RWPE1 (cell line): Measurements from ENCODE around the gene ACP2.

Source experiments
- CTCF ChIA-PET: fragments of 350-600 bp; sonication (Branson Sonifier 250); formaldehyde crosslinking; extraction: SDS; loops from one replicate; lab custom pipeline; 2021; lab: Yijun Ruan, JAX
- POLR2A ChIA-PET: fragments of 400-600 bp; formaldehyde crosslinking; extraction: SDS; loops from one replicate; lab custom pipeline; 2020; ENCODE audit warnings: antibody characterized with exemption; ENCODE audit not compliant: low non-redundant PET; lab: Yijun Ruan, JAX
- DNase-seq: peaks from one replicate; pipeline ENCODE4 v3.0.0; 2012; ENCODE audit warnings: low spot score
- H3K27ac ChIP-seq: fragments of 450-650 bp; 2 replicates; pipeline ENCODE4 v1.5.1; 2017
- CTCF ChIP-seq: fragments of 450-650 bp; conservative IDR thresholded peaks from 2 replicates; pipeline ENCODE4 v1.5.1; 2017; ENCODE audit warnings: low read depth, mild to moderate bottlenecking

The ACP2 gene

GRCh38 chr11:47257177-47257516 lies 8.5 kb upstream of the ACP2 start:
- no peak for DNase-seq
- H3K27ac ChIP-seq, result peak overlapping the region; percentile 79
- CTCF ChIA-PET, result interaction anchor here (0.9 kb wide), 1 partner anchor 97 kb away, joined by 3 read pairs; no protein-coding TSS in a partner anchor
- TF ChIP-seq CTCF, result no peak
- POLR2A ChIA-PET, result interaction anchor here (0.6 to 0.7 kb wide), 3 partner anchors 13 to 94 kb away, joined by 3 to 4 read pairs (median 4); no protein-coding TSS in a partner anchor

GRCh38 chr11:47256374-47256773 lies 7.8 kb upstream of the ACP2 start:
- ChIA-PET POLR2A (interaction anchor here (0.7 kb wide), 1 partner anchor 14 kb away, joined by 4 read pairs; no protein-coding TSS in a partner anchor), CTCF (no interaction called here)

GRCh38 chr11:47254386-47254785 lies 5.8 kb upstream of the ACP2 start:
- no peak for DNase-seq
- H3K27ac ChIP-seq, result peak overlapping the region; percentile 51
- TF ChIP-seq CTCF, result no peak
- ChIA-PET POLR2A (no interaction called here), CTCF (no interaction called here)

More at GRCh38 chr11:47256374-47256773, 7.8 kb upstream of the ACP2 start:
- no peak for TF ChIP-seq CTCF
- no peak overlapping the region; the same call in 1 of the 2 replicates for H3K27ac ChIP-seq
- DNase-seq, result no peak

DNA sequence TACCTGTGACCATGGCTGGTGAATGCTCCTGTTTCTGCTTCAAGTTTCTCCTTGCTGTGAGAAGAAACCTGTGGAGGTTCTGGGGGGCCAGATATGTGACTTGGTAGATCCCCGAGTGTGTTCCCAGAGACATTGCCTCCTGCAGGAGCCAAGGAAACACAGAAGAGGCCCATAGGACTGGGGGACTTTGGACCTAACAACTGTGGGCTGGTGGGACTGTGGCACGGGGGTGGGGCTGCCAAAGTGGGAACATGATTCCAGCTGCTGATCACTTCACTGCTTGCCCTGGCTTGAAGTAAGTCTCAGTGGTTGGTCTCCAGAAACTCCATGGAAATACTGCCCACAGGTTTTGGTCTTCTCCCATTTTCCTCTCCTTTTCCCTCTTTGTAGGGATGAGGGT lies 5.0 kb upstream of the ACP2 start:
- CTCF ChIA-PET, result no interaction called here
- POLR2A ChIA-PET, result no interaction called here

DNA sequence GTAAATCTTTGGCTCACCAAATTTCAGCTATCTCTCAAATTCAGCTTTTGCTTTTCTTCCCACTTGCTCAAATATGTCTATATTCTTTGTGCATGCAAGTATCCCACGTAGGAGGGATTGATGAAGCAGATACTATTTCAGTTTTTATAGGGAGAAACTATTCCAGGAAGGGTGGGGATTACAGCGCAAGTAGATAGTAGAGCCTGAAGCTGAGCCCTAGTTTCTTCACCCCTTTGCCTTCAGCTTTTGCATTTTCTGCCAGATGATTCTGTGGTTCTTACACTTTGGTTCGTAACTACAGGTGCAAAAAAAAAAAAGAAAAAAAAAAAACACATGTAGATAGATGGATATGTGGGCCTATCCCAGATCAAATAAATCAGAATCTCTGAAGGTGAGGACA lies 3.1 kb upstream of the ACP2 start:
- ChIA-PET CTCF (no interaction called here), POLR2A (interaction anchor here (0.6 to 1.3 kb wide), 2 partner anchors 10 to 109 kb away, joined by 4 to 12 read pairs; no protein-coding TSS in a partner anchor)
- no peak for DNase-seq
- H3K27ac ChIP-seq, result no peak overlapping the region
- TF ChIP-seq CTCF, result no peak

More for the DNA sequence above, 5.0 kb upstream of the ACP2 start:
- DNase-seq, result no peak
- peak overlapping the region; percentile 51 for H3K27ac ChIP-seq
- no peak for TF ChIP-seq CTCF

GRCh38 chr11:47249378-47249715 lies 733 bp upstream of the ACP2 start:
- CTCF ChIA-PET, result interaction anchor here (1.0 to 2.5 kb wide), 2 partner anchors 10 to 12 kb away, joined by 3 to 7 read pairs; no protein-coding TSS in a partner anchor
- DNase-seq, result no peak
- H3K27ac ChIP-seq, result peak overlapping the region; percentile 80
- TF ChIP-seq CTCF, result no peak
- POLR2A ChIA-PET, result interaction anchor here (0.9 kb wide), 1 partner anchor 15 kb away, joined by 4 read pairs; no protein-coding TSS in a partner anchor
